ENCODE measurements around the gene CTAGE6.
"Not testable (repeated sequence)": the region's sequence is repeated elsewhere in the genome, so short reads cannot be mapped to it uniquely, and the experiment has no call there.

Gene CTAGE6, protein sequence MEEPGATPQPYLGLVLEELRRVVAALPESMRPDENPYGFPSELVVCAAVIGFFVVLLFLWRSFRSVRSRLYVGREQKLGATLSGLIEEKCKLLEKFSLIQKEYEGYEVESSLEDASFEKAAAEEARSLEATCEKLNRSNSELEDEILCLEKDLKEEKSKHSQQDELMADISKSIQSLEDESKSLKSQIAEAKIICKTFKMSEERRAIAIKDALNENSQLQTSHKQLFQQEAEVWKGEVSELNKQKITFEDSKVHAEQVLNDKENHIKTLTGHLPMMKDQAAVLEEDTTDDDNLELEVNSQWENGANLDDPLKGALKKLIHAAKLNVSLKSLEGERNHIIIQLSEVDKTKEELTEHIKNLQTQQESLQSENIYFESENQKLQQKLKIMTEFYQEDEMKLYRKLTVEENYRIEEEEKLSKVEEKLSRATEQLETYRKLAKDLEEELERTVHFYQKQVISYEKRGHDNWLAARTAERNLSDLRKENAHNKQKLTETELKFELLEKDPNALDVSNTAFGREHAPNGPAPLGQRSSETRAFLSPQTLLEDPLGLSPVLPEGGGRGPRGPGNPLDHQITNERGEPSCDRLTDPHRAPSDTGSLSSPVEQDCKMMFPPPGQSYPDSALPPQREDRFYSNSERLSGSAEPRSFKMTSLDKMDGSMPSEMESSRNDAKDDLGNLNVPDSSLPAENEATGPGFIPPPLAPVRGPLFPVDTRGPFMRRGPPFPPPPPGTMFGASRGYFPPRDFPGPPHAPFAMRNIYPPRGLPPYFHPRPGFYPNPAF

GRCh38 chr7:143757596-143757995 is at the start of gene CTAGE6:
TSS of gene CTAGE6 (minus strand) at chr7:143757696. CDS start at chr7:143757658, 38 bp downstream.
- not testable (repeated sequence) for DNase-seq

DNA sequence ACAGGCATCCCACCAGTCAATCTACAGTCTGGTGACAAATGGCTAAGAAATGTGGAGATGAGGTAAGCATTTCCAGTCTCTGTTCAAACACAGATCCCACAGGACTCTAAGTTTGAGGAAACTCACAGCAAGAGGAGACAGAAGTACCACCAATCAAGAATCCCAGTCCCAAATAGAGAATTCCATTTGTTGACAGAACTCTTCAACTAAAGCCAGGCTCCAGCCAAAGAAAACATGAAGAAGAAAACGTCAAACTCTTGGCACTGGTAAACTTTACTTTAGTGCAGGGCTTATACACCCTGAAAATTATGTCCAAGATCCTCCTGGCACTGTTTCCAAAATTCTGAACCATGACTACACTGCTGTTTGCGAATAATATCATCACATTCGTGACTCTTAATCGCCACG is 49.2 kb upstream of the CTAGE6 start:
- not testable (repeated sequence) for DNase-seq

DNA sequence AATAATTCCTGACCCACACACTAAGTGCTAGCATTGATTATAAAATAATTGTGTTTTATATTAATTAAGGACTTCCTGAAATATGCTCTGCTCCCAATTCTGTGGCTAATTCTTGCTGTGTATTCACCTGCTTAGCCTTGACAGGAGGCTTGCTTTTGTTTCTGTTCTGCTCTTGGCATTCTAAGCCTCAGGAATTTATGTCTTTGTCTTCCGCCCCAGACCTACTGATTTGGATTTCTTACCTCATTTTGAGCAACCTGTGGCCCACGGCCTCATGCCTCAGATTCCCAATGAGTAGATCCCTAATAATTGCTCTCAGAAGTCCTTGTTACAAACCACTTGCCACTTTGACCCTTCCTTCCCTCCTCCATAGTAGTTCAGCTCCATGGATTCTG is 40.4 kb upstream of the CTAGE6 start:
- not testable (repeated sequence) for DNase-seq

DNA sequence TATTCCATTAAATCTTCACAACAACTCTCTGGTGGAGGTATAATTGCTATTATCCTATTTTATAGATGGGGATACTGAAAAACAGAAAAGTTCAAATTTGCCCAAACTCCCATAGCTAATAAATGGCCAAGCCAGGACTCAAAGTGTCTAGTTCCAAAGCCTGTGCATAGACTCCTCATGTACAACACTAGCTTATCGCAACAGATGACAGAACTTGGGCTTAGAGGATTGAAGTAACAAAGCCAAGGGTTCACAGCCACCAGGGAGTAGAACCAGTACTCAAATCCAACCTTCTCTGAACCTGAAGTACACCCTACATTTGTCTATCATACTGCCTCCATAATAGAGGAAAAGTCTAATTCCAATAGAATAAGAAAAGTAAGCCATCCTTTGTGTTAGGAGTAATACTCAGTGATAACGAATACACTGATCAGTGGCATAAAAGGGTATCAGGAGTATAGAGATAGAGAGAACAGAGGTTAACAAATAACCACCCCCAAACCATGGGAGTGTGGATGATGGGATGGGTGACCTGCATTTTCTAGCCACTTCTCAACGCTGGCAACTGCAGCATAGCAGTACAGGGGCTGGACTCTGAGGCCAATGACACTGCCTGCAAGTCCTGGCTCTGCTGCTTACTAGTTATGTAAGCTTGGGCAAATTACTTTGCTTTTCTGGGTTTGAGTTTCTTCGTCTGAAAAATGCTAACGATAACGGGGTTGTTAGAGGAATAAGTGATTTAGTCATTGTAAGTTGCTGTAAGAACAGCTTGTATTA is 39.8 kb upstream of the CTAGE6 start:
- DNase-seq, result not testable (repeated sequence)

DNA sequence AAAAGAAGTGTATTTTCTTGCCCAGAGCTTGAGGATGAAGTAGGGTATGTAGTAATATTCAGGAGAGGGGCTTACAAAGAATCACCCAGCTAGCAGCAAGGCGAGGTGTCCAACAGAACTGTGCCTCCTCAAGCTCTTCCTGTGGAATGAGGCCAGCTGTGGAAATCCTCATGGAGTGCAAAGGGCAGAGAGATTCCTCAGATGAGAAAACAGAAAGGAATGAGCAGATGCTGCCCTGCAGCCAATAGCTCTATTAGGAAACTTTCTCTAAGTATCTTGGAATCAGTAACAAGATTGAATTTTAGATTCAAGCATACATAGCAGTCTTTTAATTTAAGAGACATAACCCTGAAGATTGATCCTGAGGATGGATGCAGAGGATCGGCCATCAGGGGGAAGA is 38.2 kb upstream of the CTAGE6 start:
- DNase-seq, result not testable (repeated sequence)

DNA sequence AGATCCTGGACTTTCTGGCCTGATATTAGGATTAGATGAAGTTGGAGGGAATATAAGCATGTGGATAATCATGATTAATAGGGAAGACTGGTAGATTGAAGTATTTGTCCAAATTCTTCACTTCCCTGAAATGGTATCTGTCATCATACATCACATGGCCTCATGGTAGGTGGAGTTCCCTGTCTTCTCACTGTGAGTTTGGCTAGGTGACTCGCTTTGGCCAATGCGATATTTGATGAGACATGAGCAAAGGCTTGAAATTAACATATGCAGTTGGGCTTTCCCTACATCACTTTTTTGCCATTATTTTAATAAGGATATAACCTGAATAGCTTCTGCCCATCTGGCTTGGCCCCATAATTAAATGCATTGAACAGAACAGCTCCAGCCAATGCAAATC is 35.1 kb upstream of the CTAGE6 start:
- not testable (repeated sequence) for DNase-seq

DNA sequence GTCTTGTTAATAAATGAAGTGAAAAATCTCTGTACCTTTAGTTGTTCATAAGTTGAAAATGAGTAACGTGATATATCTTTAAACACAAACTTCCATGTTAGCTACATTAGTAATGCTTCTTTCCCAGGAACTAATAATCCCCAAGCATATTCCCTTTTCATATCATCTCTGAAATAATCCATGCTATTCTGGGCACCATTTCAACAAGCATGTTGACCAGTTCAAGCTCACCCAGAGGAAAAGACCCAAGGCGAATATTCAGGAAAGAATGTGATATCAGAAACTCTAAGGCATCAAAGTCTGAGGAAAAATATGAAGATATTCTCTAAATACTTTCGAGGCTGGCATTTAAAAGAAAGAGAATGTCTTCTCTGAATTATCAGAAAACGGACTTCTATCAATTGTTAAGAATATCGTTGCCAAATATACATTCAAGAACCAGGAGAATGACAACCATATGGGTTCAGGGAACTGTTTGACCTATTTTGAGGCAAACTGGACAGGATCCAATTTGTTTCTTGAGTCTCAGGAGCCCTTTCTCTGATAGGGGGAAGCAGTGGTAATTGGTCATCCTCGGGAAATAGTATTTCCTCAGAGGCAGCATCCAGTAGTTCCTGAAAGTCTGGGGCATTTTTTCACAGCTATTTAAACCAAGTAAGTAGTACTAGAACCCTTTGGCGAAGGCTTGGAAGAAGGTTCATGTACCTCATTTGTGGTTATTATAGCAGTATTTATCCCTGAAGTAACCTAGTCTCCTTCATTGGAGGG is 28.1 kb upstream of the CTAGE6 start:
- not testable (repeated sequence) for DNase-seq

GRCh38 chr7:143779591-143779990 is 22.1 kb upstream of the CTAGE6 start:
- not testable (repeated sequence) for DNase-seq

DNA sequence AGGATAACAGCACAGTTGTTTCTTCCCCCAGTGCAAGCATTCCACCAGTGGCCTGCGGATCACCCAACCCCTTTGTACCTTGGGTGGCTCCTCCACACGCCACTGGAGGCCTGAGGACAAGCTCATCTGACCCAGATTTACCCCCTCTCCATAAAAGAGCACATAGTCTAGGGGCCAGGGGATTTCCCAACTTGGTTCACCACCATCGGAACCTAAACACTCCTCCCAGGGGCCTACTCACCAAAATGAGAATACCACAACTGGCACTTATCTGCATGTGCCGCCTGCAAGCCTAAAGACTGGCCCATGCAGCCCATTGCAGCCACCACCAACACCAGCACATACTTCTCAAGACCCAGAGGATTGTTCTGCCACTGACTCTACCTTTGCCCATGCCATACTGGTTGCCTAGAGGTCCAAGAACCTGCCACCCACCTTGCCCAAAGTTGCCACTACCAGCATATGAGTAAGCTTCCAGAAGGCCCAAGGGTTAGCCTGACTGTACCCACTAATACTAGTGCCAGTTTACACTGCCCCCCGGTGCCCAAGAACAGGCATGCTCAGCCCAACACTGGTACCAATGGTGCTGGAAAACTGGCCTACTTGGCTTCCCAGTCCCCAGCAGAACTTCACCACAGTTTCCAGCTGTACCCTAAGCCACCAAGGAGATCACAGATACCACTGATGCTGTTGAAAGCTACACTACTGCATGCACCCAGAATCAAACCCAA is 15.4 kb upstream of the CTAGE6 start:
- DNase-seq, result not testable (repeated sequence)

DNA sequence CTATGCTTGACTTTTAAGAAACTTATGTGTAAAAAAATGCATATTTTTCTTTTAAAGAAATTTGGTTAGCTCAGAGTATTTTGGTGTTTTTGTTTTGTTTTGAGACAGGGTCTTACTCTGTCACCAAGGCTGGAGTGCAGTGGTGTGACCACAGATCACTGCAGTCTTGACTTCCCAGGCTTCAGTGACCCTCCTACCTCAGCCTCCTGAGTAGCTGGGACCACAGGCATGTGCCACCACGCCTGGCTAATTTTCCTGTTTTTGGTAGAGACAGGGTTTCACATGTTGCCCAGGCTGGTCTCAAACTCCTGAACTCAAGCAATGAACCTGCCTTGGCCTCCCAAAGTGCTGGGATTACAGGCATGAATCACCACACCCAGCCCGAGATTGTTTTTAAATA is 10.0 kb upstream of the CTAGE6 start:
- DNase-seq, result not testable (repeated sequence)

- not testable (repeated sequence) for DNase-seq
These were observed 8.2 kb upstream of the CTAGE6 start for GRCh38 chr7:143765678-143766077.

- DNase-seq, result not testable (repeated sequence)
These were observed 5.6 kb upstream of the CTAGE6 start for GRCh38 chr7:143763065-143763464.

- DNase-seq, result not testable (repeated sequence)
These were observed 12.2 kb downstream of the CTAGE6 start for GRCh38 chr7:143745340-143745739.

- not testable (repeated sequence) for DNase-seq
These were observed 20.3 kb downstream of the CTAGE6 start for GRCh38 chr7:143737037-143737819.

DNA sequence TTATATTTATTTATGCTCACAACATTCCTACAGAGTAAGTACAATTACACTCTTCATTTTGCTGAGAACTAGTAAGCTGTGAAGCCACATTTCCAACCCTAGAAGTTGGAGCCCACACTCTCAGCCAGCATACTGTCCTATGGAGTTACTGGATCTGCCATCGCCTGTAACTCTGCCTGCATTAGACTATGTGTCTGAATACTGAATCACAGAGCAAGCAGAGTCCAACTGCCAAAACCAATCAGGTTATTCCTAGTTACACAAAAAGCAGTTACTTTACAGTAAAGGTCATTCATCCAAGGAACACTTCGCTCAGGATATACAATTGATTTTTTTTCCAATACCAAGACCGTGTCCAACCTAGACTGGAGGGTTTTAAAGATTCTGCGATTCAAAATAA is 21.5 kb downstream of the CTAGE6 start:
- DNase-seq, result no peak

DNA sequence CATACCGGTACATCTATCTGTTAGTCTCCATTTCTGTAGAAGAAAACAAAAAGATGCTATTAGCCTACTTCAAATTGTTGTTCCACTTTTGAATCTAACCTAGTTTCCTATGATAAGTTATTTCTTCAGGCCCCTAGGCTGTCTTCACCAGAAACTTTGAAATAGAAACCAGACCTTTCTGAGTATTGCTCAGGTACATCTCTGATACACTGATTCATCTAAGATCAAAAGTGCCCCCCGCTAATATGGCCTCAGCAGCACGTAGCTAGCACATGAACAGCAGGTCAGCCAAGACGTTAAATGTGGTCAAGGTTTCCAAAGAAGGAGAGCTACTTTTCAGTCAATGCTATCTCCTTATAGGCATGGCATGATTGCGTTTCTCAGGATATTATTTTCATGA is 23.6 kb downstream of the CTAGE6 start:
- no peak for DNase-seq

DNA sequence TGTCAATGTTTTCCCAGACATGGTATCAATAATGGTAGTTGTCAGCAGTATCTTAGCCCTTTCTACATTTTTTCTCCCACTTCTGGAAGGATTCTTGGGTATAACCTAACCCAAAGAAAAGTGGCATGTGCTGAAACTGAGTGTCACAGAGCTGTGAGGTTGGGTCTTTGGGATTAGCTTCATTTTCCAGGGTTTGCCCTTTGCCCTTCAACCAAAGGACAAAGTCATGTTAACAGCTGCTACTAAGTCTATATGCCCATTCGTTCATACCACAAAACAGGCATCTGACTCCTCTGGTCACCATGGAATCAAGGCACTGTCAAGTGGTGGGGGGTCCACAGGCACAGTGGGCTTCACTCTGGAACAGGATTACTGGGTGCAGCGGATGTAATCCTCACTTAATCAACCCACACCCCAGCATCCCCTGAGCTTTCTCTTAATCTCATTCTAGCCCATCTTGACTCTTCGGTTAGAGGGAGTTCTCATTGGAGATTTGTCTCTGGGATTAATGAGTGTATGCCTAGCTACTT is 29.1 kb downstream of the CTAGE6 start:
- no peak for DNase-seq

DNA sequence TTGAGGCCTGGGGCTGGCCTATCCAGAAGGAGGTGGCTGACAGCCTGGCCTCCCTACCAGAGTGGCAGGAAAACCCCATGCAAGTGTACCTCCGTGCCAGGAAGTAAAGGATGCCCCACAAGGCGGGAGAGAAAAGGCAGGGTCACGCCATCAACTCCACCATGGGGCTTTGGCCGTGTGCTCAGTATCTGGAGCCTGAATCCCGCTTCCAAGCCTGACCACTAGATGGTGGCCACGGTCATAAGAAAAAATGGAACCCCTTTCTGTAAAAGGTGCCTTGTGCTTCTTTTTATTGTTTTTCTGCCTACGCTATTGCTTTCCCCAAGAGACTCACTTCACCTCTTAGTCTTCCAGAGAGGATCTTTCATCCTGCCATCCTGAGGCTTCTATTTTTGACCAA is 29.9 kb downstream of the CTAGE6 start:
- not testable (repeated sequence) for DNase-seq

DNA sequence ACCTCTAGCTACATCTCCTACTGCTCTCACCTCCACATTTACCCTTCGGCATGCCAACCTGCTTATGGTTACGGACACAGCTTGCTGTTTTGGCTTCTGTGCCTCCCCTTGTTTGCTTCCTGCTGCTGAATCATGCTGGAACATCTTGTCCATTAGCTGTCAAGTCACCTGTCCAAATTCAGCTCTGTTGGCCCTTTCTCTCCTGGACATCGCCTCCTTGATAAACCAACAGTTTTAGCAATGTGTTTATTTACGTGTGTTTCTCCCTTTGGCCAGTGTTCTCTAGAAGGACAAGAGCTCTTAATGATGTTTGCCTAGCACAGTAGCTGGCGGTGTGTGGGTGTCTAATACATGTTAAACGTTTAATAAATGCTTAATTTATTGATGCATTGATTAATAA is 31.4 kb downstream of the CTAGE6 start:
- DNase-seq, result not testable (repeated sequence)

- not testable (repeated sequence) for DNase-seq
These were observed 37.2 kb downstream of the CTAGE6 start for GRCh38 chr7:143720335-143720734.

Data from CD4-positive, alpha-beta T cell treated with Interleukin-15 for 1 hour (primary cell).